ENCODE results near the gene ZNF264.

- TF ChIP-seq TAF1 (IDR thresholded peaks at IDR 0.05; ENCODE audit: borderline replicate concordance, low read depth, low read length) (no peak), POLR2A (IDR thresholded peaks at IDR 0.05; ENCODE audit: low read depth, low read length) (no peak)
These were observed 20.8 kb downstream of the ZNF264 start for GRCh38 chr19:57212109-57212508.
